DND-41 (cell line): ENCODE results near the gene INTS7.

Experiments used
- ATAC-seq: fragments of 200-7000 bp; cut with Tn5 transposase; 3 replicates; pipeline ENCODE4 v1.9.1; 2021; ENCODE audit warnings: low read depth; ENCODE audit not compliant: insufficient read depth
- DNase-seq: peaks from one replicate; pipeline ENCODE4 v3.0.0-alpha.2; 2020
- H2AFZ ChIP-seq: 2 replicates; pipeline ENCODE4 v1.6.0; 2012; ENCODE audit warnings: low read depth, low read length
- H3K27ac ChIP-seq: 2 replicates; pipeline ENCODE4 v1.5.1; 2012; ENCODE audit warnings: low read length, inconsistent platforms
- H3K27me3 ChIP-seq: fragments of 200-600 bp; sonication (generic); 2 replicates; pipeline ENCODE4 v1.6.0; 2012; ENCODE audit warnings: low read length, mild to moderate bottlenecking, inconsistent platforms; ENCODE audit not compliant: insufficient read depth, poor library complexity
- H3K36me3 ChIP-seq: 2 replicates; pipeline ENCODE4 v1.5.1; 2012; ENCODE audit warnings: low read length, inconsistent platforms; ENCODE audit not compliant: insufficient read depth
- H3K4me1 ChIP-seq: 2 replicates; pipeline ENCODE4 v1.5.1; 2012; ENCODE audit warnings: mild to moderate bottlenecking, low read length; ENCODE audit not compliant: insufficient read depth
- H3K4me2 ChIP-seq: 2 replicates; pipeline ENCODE4 v1.6.0; 2012; ENCODE audit warnings: mild to moderate bottlenecking, moderate library complexity, low read length, inconsistent platforms; ENCODE audit not compliant: insufficient read depth
- H3K4me3 ChIP-seq, 2 experiments: fragments of 200-600 bp in 1 of 2; shearing (Covaris generic) in 1 of 2; 2 replicates each; pipeline ENCODE4 v1.5.1; 2012 to 2016; ENCODE audit warnings: inconsistent platforms in 2 of 2, low read length in 2 of 2, mild to moderate bottlenecking in 2 of 2, low read depth in 1 of 2, moderate library complexity in 1 of 2
- H3K79me2 ChIP-seq: 2 replicates; pipeline ENCODE4 v1.6.0; 2012; ENCODE audit warnings: low read length, inconsistent platforms; ENCODE audit not compliant: insufficient read depth
- H3K9ac ChIP-seq: 2 replicates; pipeline ENCODE4 v1.6.0; 2012; ENCODE audit warnings: low read depth, mild to moderate bottlenecking, inconsistent platforms, low read length, moderate library complexity
- H3K9me3 ChIP-seq: 2 replicates; pipeline ENCODE4 v1.5.1; 2012; ENCODE audit warnings: low read length, moderate library complexity, mild to moderate bottlenecking, inconsistent platforms; ENCODE audit not compliant: insufficient read depth, severe bottlenecking
- H4K20me1 ChIP-seq: 2 replicates; pipeline ENCODE4 v1.6.0; 2012; ENCODE audit warnings: low read length; ENCODE audit not compliant: insufficient read depth
- EZH2 ChIP-seq: IDR thresholded peaks from 3 replicates; pipeline ENCODE4 v1.6.1; 2012; ENCODE audit warnings: borderline replicate concordance, low read depth, mild to moderate bottlenecking, moderate library complexity, low read length, inconsistent platforms; ENCODE audit not compliant: severe bottlenecking
- TF ChIP-seq, protein P1 (sequence below): IDR thresholded peaks from 2 replicates; pipeline ENCODE4 v1.5.1; 2012; ENCODE audit warnings: borderline replicate concordance, low read length, moderate library complexity, mild to moderate bottlenecking; ENCODE audit not compliant: poor library complexity, severe bottlenecking; ENCODE audit errors: extremely low read depth

INTS7 gene

GRCh38 chr1:212053993-212054392 is 18.6 kb upstream of the INTS7 start:
- Histone ChIP-seq H3K4me2 (no peak overlapping the region), H3K27me3 (no peaks in the 10 kb centered on the region), H3K79me2 (peaks cover 47% of the 10 kb centered on the region), H3K9ac (no peak overlapping the region), H3K9me3 (no peaks in the 10 kb centered on the region), H3K36me3 (peaks cover 83% of the 10 kb centered on the region), H4K20me1 (peaks cover 11% of the 10 kb centered on the region; the same call in 1 of the 2 replicates), H3K4me3 (no peak overlapping the region), H3K27ac (no peak overlapping the region), H2AFZ (no peak overlapping the region), H3K4me1 (no peaks in the 10 kb centered on the region)
- no peak for DNase-seq
- TF ChIP-seq, protein P1, sequence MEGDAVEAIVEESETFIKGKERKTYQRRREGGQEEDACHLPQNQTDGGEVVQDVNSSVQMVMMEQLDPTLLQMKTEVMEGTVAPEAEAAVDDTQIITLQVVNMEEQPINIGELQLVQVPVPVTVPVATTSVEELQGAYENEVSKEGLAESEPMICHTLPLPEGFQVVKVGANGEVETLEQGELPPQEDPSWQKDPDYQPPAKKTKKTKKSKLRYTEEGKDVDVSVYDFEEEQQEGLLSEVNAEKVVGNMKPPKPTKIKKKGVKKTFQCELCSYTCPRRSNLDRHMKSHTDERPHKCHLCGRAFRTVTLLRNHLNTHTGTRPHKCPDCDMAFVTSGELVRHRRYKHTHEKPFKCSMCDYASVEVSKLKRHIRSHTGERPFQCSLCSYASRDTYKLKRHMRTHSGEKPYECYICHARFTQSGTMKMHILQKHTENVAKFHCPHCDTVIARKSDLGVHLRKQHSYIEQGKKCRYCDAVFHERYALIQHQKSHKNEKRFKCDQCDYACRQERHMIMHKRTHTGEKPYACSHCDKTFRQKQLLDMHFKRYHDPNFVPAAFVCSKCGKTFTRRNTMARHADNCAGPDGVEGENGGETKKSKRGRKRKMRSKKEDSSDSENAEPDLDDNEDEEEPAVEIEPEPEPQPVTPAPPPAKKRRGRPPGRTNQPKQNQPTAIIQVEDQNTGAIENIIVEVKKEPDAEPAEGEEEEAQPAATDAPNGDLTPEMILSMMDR: no peak
- TF ChIP-seq EZH2: no peak
- no peak for ATAC-seq

- H4K20me1 ChIP-seq: peaks cover 47% of the 10 kb centered on the region; the same call in 1 of the 2 replicates
These were observed 10.6 kb upstream of the INTS7 start for GRCh38 chr1:212045981-212046380.

DNA sequence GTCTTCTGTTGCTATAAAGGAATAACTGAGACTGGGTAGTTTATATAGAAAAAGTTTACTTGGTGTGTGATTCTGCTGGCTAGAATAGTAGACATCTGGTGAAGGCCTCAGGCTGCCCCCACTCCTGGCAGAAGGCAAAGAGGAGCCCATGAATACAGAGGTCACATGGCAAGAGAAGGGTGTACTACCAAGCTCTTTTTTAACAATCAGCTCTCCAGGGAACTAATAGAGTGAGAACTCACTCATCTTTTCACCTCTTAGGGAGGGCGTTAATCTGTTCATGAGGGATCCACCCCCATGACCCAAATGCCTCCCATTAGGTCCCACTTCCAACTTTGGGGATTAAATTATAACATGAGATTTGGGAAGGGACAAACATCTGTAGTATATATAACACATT is 9.5 kb upstream of the INTS7 start:
- no peak overlapping the region for H3K4me3 ChIP-seq
- no peak overlapping the region for H3K9ac ChIP-seq
- no peak overlapping the region for H2AFZ ChIP-seq
- H3K27me3 ChIP-seq: no peaks in the 10 kb centered on the region
- peaks cover 34% of the 10 kb centered on the region for H3K4me1 ChIP-seq
- peaks cover 89% of the 10 kb centered on the region for H3K36me3 ChIP-seq
- no peak for TF ChIP-seq EZH2
- TF ChIP-seq, protein P1: no peak
- no peaks in the 10 kb centered on the region for H3K9me3 ChIP-seq
- DNase-seq (no peak), ATAC-seq (no peak)
- no peak overlapping the region for H3K27ac ChIP-seq
- H3K79me2 ChIP-seq: peaks cover 97% of the 10 kb centered on the region
- H3K4me2 ChIP-seq: no peak overlapping the region
- H4K20me1 ChIP-seq: peaks cover 55% of the 10 kb centered on the region; the same call in 1 of the 2 replicates

More at GRCh38 chr1:212045981-212046380, 10.6 kb upstream of the INTS7 start:
- ATAC-seq (no peak), DNase-seq (no peak)
- H3K27me3 ChIP-seq: no peaks in the 10 kb centered on the region
- H3K36me3 ChIP-seq: peaks cover 90% of the 10 kb centered on the region
- no peak overlapping the region for H3K9ac ChIP-seq
- TF ChIP-seq EZH2: no peak
- TF ChIP-seq, protein P1: no peak
- H3K4me2 ChIP-seq: no peak overlapping the region
- H3K9me3 ChIP-seq: no peaks in the 10 kb centered on the region
- no peak overlapping the region for H3K4me3 ChIP-seq
- no peak overlapping the region for H2AFZ ChIP-seq
- H3K27ac ChIP-seq: no peak overlapping the region
- peaks cover 91% of the 10 kb centered on the region for H3K79me2 ChIP-seq
- H3K4me1 ChIP-seq: peaks cover 22% of the 10 kb centered on the region
